Stimulated activated CD4-positive, alpha-beta T cell treated with anti-CD3 and anti-CD28 coated beads, Interleukin-1b, Interleukin-23, amount 100 ng/mL, for 48 hours (primary cell): ENCODE results near the gene TMEM89.
A peak's percentile ranks its signal among the peaks of the same experiment; 100 is the strongest.

Experiments used
- DNase-seq: peaks from one replicate; pipeline ENCODE4 v3.0.0-alpha.2; 2020

The TMEM89 gene

DNA sequence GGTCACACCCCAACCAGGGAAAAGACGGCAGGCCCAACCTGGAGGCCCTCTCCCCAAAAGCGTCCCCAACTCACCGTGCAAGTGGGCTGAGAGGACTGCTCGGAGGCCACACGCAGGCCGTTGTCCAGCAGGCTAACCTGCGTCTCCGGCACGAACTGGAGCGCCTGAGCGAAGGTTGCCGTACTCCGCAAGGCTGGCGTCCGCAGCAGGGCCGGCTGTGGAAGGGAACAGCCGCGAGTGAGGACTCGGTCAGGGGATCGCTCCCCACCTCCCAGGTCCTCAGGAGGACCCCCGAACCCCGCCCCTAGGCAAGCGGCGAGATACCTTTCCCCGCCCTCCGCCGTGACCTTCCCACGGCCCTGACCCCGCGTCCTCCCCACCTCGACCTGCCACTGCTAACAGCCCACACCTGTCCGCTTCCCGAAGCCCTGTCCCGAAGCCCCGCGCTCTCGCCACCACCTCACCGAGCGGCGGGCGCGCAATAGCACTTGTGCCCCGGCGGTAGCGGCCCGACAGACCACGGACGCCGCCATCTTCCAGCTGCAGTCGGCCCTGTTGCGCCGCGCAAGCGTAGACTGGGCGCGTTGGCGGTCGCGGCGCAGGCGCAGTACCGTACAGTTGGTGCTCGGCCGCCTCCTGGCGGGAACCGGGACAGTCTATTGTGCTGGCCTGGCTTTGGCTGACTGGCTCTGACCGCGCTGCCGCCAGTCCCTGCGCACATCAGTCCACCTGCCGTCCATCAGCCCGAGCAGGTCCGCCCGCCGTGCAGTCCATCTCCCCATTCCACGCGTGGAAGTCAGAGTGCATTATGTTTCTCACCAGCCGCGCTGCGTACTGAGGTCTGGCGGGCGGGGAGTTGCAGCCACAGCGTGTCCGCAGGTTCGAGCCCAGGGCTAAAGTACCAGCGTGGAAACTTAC lies 12.2 kb downstream of the TMEM89 start, which contains the start of gene UQCRC1:
Gene UQCRC1 (minus strand): TSS at position 559 of the 918 bp plus-strand sequence. CDS start 26 bp downstream, at position 533.
- peak; percentile 92 for DNase-seq

DNA sequence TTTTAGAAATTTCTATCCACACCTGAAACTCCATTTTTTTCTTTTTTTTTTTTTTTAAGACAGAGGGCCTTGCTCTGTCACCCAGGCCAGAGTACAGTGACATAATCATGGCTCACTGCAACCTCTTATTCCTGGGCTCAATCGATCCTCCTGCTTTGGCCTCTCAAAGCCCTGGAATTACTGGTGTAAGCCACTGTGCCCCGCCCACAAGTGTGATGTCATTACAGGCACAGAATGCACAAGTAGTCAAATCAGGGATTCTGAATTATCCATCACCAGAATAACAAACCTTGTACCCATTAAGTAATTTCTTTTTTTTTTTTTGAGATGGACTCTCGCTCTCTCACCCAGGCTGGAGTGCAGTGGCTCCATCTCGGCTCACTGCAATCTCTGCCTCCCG lies 14.1 kb downstream of the TMEM89 start:
- peak; percentile 42 for DNase-seq

DNA sequence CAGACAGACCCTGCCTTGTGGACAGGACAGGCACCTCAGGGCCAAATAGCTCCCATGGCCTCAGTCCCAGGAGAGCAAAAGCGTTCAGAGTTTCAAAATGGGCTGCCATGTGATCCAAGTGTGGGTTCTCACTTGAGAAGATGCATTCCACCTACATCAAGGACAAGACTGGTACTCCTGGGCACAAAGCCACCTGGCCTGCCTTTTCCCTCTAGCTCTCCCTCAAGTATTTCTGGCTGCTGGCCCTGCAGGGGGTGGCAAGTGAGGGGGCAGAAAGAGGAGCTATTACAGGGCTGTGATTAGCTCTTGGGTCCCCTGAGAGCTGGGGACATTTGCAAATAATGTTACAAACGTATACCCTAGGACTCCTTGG lies 20.0 kb downstream of the TMEM89 start:
- DNase-seq, result no peak

- no peak for DNase-seq
Observed at GRCh38 chr3:48600711-48601621, 20.6 kb downstream of the TMEM89 start.

- DNase-seq, result no peak
Observed at GRCh38 chr3:48599509-48600285, 21.9 kb downstream of the TMEM89 start.

GRCh38 chr3:48599077-48599501 lies 22.5 kb downstream of the TMEM89 start:
- no peak for DNase-seq

DNA sequence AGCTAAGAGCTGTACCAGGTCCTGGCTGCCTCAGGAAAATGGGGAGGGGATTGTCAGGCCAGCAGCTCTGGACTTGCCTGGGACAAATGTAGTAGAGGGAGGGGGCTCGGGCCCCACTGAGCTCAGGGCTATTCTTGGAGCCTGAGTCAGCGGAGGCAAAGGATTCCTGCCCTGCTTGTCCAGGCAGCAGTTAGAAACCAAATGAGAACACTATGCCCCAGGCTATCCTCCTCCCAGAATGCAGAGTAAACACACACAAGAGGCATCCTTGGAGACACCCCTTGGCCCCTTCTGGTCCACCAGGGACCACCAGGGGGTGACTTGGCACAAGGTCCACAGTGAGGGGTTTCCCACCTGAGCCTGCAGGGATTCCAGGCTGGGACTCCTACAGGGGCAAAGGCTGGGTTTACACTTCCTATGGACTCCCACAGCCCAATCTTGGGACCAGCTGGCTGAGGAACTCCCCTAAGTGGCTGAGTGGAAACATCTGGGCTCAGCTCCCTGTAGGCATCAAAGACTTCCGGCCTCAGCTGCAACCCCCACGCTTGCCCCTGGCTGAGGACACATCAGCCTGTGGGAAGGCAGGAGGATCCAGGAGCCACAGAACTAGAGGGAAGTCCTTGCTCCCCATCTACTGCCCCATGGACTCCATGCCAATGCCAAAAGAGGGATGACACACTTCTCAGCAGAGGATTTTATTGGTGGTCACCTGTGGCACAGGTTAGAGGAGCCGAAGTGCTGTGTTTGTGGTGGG lies 23.1 kb downstream of the TMEM89 start:
- no peak for DNase-seq

- no peak for DNase-seq
Observed at GRCh38 chr3:48597408-48597800, 24.2 kb downstream of the TMEM89 start.

DNA sequence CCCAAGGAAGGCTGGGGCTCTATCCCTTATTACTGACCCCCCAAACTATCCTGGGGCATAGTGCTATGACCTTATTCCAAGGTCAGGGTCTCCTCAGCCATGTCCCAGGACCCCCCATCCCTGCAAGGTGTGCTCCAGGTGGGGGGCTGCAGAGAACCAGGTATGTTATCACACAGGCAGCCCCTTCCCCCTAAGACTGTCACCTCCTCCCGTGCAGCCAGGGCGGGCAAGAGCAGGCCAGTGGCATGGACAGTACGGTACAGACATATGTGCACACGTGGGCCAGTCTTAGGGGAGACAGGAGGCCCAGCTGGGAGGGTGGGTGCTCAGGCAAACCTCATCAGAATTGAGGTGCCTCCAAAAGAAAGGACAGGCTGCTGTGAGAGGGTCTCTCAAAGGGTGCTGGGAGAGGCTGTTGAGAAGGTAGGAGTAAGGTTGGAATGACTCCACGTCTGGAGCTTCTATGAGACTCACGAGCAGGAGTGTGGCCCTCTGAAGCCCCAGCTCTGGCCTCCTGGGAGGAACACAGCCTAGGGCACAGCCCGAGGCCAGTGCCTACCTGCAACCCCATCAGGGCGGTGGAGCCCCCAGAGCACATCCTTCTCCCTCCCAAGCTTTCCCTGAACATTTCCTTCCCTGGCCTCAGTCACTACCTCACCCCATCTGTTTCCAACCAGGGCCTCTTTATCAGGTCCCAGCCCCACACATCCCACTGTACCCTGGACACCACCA lies 24.7 kb downstream of the TMEM89 start:
- no peak for DNase-seq

- no peak for DNase-seq
Observed at GRCh38 chr3:48596157-48596556, 25.4 kb downstream of the TMEM89 start.

DNA sequence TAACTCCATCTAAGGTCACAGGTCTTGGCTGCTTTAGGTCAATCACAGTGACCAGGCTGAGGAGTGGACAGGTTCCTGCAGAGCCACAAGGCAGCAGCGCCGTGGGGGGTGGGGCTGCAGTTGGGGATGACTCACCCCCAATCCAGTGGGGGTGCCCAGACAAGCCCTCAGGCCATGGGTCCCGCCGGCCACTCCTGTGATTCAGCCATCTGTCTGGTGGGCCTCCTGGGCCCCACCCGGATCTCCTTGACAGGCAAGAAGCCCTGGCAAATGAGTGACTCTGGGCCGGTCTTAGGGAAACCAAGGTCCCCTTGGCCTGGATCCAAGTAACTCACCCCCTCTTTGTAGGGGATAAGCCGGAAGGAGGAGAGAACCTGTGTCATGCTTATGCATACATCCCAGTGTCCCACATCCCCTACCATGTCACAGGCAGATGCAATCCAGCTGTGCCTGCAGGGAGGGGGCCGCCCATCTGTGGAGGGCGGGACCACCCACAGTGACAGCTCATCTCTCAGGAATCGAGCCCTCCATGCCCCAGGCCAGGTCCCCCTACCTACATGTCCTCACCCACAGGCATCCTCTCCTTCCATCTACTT lies 25.9 kb downstream of the TMEM89 start:
- no peak for DNase-seq

DNA sequence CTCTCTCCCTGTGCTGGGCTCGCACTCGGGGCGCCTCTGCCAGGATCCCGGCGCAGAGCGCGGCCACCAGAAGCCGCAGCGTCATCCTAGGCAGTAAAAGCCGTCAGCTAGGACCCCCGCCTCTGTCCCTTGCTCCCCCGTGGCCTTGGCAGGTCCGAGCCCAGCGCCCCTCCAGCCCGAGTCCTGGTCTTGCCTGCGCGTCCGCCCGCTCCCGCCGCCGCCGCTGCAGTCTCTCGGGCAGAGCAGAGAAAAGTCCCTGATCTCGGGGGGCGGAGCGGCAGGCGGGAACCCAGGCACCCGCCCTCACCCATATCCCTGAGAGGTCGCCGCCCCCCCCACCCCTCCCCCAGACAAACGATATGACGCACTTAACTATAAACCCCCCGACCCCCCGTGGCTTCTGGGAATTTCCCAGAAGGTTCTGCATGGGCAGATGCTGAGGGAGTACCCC lies 26.5 kb downstream of the TMEM89 start, which contains the start of gene COL7A1:
Gene COL7A1 (minus strand): TSS at position 255 of the 451 bp plus-strand sequence. CDS start 170 bp downstream, at position 85.
- no peak for DNase-seq

- DNase-seq, result no peak
Observed at GRCh38 chr3:48594417-48595049, 27.0 kb downstream of the TMEM89 start.

- DNase-seq, result no peak
Observed at GRCh38 chr3:48593337-48593736, 28.2 kb downstream of the TMEM89 start.

DNA sequence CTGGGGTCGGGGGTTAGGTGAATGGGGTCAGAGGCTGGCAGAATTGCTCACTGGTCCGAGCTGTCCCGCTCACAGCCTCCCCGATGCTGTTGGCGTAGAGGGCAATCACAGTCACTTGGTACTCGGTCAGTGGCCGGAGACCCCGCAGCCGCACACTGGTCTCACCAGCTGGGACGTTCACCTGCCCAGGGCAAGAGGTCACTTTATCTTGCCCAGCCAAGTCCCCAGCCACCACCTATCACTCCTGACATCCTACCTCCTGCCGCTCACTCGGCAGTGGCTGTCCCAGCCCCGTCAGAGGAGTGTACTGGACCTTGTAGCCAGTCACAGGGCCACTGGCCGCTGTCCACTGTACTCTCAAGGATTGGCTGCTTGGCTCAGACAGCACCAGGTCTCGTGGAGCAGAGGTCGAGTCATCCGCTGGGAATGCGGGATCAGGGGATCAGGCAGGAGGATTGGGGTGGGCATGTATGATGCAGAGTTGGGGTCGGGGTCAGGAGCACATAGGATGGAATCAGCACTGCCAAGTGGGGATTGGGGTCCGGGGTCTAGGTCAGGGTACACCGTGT lies 29.0 kb downstream of the TMEM89 start:
- no peak for DNase-seq

GRCh38 chr3:48591886-48592518 lies 29.6 kb downstream of the TMEM89 start:
- no peak for DNase-seq

- DNase-seq, result no peak
Observed at GRCh38 chr3:48591436-48591835, 30.1 kb downstream of the TMEM89 start.

- DNase-seq, result no peak
Observed at GRCh38 chr3:48588230-48588629, 33.3 kb downstream of the TMEM89 start.

DNA sequence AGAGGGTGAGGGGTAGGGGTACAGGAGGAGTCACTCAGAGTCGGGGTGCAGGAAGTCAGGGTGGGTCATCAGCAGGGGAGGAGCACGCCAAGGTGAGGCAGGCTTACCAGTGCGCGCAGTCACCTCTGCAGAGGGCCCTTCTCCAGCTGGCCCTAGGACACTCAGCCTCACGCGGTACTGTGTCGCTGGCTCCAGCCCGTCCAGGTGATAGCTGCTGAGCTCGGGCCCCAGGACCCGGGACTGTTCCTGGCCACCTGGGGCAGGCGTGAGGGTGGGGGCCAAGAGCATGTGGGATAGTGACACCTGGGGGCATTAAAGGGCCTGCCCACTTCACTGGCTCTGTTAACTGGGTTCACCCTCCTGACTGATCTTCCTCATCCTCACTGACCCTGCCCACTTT lies 33.9 kb downstream of the TMEM89 start:
- no peak for DNase-seq
